ENCODE data around the gene USP40. TPM values are rescaled to one million over a fixed set of nuclear protein-coding genes. Genes with fewer than 3 reads are reported as not detected.

Gene USP40
- total RNA-seq, 1 experiment from 2014 or later: 10.3 TPM

GRCh38 chr2:233446121-233446520 lies 120.5 kb downstream of the USP40 start (continued):
- TF ChIP-seq, protein P1, sequence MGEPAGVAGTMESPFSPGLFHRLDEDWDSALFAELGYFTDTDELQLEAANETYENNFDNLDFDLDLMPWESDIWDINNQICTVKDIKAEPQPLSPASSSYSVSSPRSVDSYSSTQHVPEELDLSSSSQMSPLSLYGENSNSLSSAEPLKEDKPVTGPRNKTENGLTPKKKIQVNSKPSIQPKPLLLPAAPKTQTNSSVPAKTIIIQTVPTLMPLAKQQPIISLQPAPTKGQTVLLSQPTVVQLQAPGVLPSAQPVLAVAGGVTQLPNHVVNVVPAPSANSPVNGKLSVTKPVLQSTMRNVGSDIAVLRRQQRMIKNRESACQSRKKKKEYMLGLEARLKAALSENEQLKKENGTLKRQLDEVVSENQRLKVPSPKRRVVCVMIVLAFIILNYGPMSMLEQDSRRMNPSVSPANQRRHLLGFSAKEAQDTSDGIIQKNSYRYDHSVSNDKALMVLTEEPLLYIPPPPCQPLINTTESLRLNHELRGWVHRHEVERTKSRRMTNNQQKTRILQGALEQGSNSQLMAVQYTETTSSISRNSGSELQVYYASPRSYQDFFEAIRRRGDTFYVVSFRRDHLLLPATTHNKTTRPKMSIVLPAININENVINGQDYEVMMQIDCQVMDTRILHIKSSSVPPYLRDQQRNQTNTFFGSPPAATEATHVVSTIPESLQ (CRISPR knock-in tag; IDR thresholded peaks at IDR 0.05): no peak
- TF ChIP-seq, protein P2, sequence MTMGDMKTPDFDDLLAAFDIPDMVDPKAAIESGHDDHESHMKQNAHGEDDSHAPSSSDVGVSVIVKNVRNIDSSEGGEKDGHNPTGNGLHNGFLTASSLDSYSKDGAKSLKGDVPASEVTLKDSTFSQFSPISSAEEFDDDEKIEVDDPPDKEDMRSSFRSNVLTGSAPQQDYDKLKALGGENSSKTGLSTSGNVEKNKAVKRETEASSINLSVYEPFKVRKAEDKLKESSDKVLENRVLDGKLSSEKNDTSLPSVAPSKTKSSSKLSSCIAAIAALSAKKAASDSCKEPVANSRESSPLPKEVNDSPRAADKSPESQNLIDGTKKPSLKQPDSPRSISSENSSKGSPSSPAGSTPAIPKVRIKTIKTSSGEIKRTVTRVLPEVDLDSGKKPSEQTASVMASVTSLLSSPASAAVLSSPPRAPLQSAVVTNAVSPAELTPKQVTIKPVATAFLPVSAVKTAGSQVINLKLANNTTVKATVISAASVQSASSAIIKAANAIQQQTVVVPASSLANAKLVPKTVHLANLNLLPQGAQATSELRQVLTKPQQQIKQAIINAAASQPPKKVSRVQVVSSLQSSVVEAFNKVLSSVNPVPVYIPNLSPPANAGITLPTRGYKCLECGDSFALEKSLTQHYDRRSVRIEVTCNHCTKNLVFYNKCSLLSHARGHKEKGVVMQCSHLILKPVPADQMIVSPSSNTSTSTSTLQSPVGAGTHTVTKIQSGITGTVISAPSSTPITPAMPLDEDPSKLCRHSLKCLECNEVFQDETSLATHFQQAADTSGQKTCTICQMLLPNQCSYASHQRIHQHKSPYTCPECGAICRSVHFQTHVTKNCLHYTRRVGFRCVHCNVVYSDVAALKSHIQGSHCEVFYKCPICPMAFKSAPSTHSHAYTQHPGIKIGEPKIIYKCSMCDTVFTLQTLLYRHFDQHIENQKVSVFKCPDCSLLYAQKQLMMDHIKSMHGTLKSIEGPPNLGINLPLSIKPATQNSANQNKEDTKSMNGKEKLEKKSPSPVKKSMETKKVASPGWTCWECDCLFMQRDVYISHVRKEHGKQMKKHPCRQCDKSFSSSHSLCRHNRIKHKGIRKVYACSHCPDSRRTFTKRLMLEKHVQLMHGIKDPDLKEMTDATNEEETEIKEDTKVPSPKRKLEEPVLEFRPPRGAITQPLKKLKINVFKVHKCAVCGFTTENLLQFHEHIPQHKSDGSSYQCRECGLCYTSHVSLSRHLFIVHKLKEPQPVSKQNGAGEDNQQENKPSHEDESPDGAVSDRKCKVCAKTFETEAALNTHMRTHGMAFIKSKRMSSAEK (CRISPR knock-in tag; IDR thresholded peaks at IDR 0.05; ENCODE audit: borderline replicate concordance): no peak
- TF ChIP-seq SP1 (CRISPR knock-in tag; conservative IDR thresholded peaks at IDR 0.05): no peak
- TF ChIP-seq FOXP4 (CRISPR knock-in tag; IDR thresholded peaks at IDR 0.05): no peak
- TF ChIP-seq ZNF138 (CRISPR knock-in tag; conservative IDR thresholded peaks at IDR 0.05): no peak

DNA sequence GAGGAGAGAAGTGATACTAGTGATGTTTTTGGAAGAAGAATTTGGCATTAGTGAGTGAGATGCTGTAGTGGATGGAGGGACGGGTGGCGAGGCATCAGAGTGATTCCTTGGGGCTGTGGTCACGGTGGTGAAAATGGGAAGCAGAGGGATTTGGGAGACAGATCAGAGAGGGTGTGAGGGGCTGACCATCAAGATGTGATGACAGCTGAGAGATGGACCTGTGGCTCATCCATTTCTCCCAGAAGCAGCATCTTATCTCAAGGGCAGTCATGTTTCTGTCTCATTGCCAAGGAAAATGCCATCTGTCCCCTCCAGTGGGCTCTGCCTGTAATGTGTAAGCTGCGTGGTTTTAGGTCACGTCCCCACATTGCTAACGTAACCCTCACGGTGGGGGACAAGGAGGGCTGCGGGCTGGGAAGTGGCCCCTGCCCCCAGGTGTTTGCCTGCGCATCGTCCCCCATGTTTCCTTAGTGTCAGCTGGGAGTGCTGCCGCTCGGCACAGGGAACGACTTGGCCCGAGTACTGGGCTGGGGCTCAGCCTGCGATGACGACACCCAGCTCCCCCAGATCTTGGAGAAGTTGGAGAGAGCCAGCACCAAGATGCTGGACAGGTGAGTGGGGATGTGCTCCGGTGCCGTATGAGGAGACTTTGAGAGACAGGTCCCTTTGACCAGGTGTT lies 121.3 kb downstream of the USP40 start:
- H3K27ac Mint-ChIP-seq: 0 out of 2 replicates have a peak overlapping the region, but pooled peaks have one; percentile 72
- no peak overlapping the region for H3K4me3 Mint-ChIP-seq
- no peaks in the 10 kb centered on the region for H3K9me3 Mint-ChIP-seq
- ATAC-seq: no peak
- peaks cover 8% of the 10 kb centered on the region for H3K4me1 Mint-ChIP-seq
- peaks cover 17% of the 10 kb centered on the region for H3K36me3 Mint-ChIP-seq
- no peaks in the 10 kb centered on the region for H3K27me3 Mint-ChIP-seq (ENCODE audit: low read depth)
- DNase-seq (ENCODE audit: low spot score): no peak
- POLR2A ChIA-PET: no interaction called here
- CTCF ChIA-PET: interaction anchor here (3.6 kb wide), 1 partner anchor 92 kb away, joined by 25 read pairs; the partner anchor contains the start of gene DGKD
- TF ChIP-seq FOXK1 (CRISPR knock-in tag; IDR thresholded peaks at IDR 0.05) (no peak), ZBTB21 (CRISPR knock-in tag; IDR thresholded peaks at IDR 0.05; ENCODE audit: borderline replicate concordance) (no peak), AR (CRISPR knock-in tag; IDR thresholded peaks at IDR 0.05) (no peak), ESRRA (CRISPR knock-in tag; IDR thresholded peaks at IDR 0.05; ENCODE audit: borderline replicate concordance) (no peak), TEAD1 (CRISPR knock-in tag; IDR thresholded peaks at IDR 0.05) (no peak), GRHL2 (CRISPR knock-in tag; IDR thresholded peaks at IDR 0.05; ENCODE audit: insufficient replicate concordance, severe bottlenecking) (no peak), ZMAT4 (CRISPR knock-in tag; IDR thresholded peaks at IDR 0.05) (no peak), NFE2L1 (CRISPR knock-in tag; IDR thresholded peaks at IDR 0.05) (no peak), ZNF423 (CRISPR knock-in tag; IDR thresholded peaks at IDR 0.05) (no peak), E2F5 (CRISPR knock-in tag; IDR thresholded peaks at IDR 0.05) (no peak), NR3C1 (CRISPR knock-in tag; conservative IDR thresholded peaks at IDR 0.05; ENCODE audit: low read depth) (no peak), SMAD4 (CRISPR knock-in tag; IDR thresholded peaks at IDR 0.05) (no peak), FOXP1 (CRISPR knock-in tag; IDR thresholded peaks at IDR 0.05; ENCODE audit: borderline replicate concordance) (no peak)
- TF ChIP-seq, protein P3, sequence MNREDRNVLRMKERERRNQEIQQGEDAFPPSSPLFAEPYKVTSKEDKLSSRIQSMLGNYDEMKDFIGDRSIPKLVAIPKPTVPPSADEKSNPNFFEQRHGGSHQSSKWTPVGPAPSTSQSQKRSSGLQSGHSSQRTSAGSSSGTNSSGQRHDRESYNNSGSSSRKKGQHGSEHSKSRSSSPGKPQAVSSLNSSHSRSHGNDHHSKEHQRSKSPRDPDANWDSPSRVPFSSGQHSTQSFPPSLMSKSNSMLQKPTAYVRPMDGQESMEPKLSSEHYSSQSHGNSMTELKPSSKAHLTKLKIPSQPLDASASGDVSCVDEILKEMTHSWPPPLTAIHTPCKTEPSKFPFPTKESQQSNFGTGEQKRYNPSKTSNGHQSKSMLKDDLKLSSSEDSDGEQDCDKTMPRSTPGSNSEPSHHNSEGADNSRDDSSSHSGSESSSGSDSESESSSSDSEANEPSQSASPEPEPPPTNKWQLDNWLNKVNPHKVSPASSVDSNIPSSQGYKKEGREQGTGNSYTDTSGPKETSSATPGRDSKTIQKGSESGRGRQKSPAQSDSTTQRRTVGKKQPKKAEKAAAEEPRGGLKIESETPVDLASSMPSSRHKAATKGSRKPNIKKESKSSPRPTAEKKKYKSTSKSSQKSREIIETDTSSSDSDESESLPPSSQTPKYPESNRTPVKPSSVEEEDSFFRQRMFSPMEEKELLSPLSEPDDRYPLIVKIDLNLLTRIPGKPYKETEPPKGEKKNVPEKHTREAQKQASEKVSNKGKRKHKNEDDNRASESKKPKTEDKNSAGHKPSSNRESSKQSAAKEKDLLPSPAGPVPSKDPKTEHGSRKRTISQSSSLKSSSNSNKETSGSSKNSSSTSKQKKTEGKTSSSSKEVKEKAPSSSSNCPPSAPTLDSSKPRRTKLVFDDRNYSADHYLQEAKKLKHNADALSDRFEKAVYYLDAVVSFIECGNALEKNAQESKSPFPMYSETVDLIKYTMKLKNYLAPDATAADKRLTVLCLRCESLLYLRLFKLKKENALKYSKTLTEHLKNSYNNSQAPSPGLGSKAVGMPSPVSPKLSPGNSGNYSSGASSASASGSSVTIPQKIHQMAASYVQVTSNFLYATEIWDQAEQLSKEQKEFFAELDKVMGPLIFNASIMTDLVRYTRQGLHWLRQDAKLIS (CRISPR knock-in tag; IDR thresholded peaks at IDR 0.05; ENCODE audit: borderline replicate concordance): no peak
